ENCODE data around the gene SMPD4. TPM values are rescaled to one million over a fixed set of nuclear protein-coding genes. Genes with fewer than 3 reads are reported as not detected.
"Not testable (repeated sequence)": the region's sequence is repeated elsewhere in the genome, so short reads cannot be mapped to it uniquely, and the experiment has no call there.

Gene SMPD4
- total and polyA plus RNA-seq, 4 donors = 14.4 to 60.6 (median 39.9) TPM

DNA sequence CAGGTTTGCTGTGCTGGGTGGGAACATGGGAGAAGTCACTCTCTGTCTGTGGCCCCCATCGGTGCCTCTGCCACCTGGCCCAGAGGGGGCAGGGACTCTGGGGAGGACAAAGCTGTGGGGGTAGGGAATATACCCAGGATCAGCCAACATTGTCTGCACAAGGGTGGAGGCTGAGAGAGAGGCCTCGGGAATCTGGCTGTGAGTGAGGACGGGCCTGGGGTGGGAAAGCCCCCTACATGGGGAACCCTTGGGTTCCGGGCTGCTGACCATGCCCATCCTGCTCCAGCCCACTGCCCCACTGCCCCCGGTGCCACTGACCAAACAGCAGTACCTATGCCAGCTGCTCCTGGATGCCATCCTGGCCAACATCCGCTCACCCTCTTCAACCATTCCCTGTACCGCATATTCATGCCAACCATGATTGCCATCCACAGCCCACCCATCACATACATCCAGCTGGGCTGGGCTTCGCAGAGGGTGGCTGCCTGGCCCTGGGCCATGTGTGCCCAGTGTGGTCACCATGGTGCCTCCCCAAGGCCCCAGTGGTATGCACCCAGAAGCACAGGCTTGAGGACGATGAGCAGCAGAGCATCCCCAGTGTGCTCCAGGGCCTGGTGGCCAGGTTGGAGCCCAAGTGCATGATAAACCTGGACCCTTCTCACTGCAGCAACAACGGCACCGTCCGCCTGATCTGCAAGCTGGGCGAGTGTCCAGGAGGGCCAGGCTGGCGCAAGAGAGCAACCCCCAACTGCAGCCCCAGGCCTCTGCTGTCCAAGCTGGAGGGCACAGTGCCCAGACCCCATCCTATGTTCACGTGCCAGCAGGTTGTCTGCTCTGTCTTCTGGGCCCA is 45.5 kb downstream of the SMPD4 start:
- Histone ChIP-seq H3K27ac (ENCODE audit: low read depth, low read length) (no peak overlapping the region), H3K36me3 (ENCODE audit: control insufficient read depth, insufficient read depth, low read length) (no peaks in the 10 kb centered on the region), H3K4me3 (ENCODE audit: low read depth, low read length) (no peak overlapping the region), H3K27me3 (ENCODE audit: control insufficient read depth, insufficient read depth, low read length) (no peaks in the 10 kb centered on the region), H3K4me1 (ENCODE audit: control insufficient read depth, insufficient read depth, low read length) (no peaks in the 10 kb centered on the region), H3K9me3 (ENCODE audit: control insufficient read depth, insufficient read depth, low read length) (no peaks in the 10 kb centered on the region)
- 70% methylated on average over 12 of the region's 15 CpGs for WGBS (ENCODE audit: insufficient coverage)
- no peak for DNase-seq (ENCODE audit: low read depth in 4 of 6, low spot score in 6 of 6)

DNA sequence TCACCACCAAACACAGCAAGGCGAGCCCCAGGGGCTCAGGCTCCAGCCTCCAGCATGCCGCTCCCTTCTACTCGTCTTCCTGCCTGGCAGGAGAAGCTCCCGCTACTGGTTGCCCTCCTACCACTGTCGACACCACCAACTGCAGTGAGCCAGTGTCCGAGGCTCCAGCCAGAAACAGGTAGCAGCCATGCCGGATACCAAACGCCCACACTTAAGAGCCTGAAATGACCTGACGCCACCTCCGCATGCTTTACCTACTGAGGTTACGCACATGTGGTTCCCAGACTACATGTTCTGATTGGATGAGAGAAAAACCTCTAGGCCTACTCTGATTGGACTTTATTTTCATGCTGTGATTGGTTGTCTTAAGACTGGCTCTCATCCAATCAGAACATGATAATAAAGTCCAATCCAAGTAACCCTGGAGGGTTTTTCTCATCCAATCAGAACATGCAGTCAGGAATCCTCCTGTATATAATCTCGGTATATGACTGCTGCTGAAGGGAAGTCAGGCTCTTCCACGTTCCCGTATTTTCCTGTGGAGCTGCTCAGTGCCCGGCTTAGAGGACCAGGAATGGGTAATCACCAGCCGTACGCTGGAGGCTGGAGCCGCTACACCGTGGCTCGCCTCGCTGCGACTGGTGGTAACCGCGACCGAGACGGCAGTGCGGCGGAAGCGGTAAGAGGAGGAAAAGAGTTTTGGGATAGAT is 52.1 kb downstream of the SMPD4 start, which contains the start of gene POTEF:
TSS of gene POTEF (minus strand) at position 103 of the 710 bp plus-strand sequence. CDS start 8,707 bp downstream, outside the sequence.
- DNase-seq (ENCODE audit: low read depth in 4 of 6, low spot score in 6 of 6); H3K27me3 ChIP-seq (ENCODE audit: control insufficient read depth, insufficient read depth, low read length); H3K4me1 ChIP-seq (ENCODE audit: control insufficient read depth, insufficient read depth, low read length); H3K27ac ChIP-seq (ENCODE audit: low read depth, low read length); H3K36me3 ChIP-seq (ENCODE audit: control insufficient read depth, insufficient read depth, low read length); H3K9me3 ChIP-seq (ENCODE audit: control insufficient read depth, insufficient read depth, low read length); H3K4me3 ChIP-seq (ENCODE audit: low read depth, low read length): not testable (repeated sequence)
- 95% methylated on average over 6 of the region's 29 CpGs for WGBS (ENCODE audit: insufficient coverage)

DNA sequence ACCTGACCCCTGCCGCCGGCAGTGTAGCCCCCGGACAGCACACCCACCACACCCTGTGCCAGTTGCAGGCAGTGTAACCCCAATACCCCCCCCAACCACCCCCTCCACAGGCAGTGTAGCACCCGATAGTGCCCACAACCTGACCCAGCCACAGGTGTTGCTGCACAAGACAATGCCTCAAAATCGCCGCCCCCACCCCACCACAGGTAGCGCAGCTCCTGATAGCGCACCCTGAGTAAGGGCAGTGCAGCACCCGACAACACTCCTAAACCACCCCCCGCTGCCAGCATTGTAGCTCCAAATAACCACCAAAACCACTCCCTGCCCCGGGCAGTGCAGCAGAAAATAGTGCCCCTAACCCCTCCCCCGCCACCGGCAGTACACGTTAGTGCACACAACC is 52.9 kb downstream of the SMPD4 start:
- 91% methylated on average over 4 of the region's 14 CpGs for WGBS (ENCODE audit: insufficient coverage)
- not testable (repeated sequence) for DNase-seq (ENCODE audit: low read depth in 4 of 6, low spot score in 6 of 6); H3K36me3 ChIP-seq (ENCODE audit: control insufficient read depth, insufficient read depth, low read length); H3K4me1 ChIP-seq (ENCODE audit: control insufficient read depth, insufficient read depth, low read length); H3K4me3 ChIP-seq (ENCODE audit: low read depth, low read length); H3K27ac ChIP-seq (ENCODE audit: low read depth, low read length); H3K27me3 ChIP-seq (ENCODE audit: control insufficient read depth, insufficient read depth, low read length); H3K9me3 ChIP-seq (ENCODE audit: control insufficient read depth, insufficient read depth, low read length)

DNA sequence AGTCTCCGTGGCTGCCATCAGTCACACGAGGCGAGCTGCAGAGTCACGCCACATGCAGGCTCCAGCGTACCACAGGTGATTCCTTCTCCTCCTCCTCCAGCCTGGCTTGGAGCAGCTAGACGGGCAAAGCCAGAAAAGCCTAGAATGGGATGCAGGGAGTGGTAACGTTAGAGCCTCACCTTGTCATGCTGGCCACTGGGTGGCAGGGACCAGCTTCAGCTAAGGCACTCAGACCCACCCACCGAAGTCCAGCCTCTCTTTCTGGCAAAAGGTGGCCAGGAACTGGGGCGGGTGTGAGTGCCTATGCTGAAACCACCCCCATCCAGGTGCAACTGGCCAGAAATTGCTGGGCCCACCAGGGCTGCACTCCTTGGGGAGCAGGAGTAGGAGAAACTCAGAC is 53.7 kb downstream of the SMPD4 start:
- not testable (repeated sequence) for H3K27ac ChIP-seq (ENCODE audit: low read depth, low read length); H3K4me1 ChIP-seq (ENCODE audit: control insufficient read depth, insufficient read depth, low read length); H3K4me3 ChIP-seq (ENCODE audit: low read depth, low read length); DNase-seq (ENCODE audit: low read depth in 4 of 6, low spot score in 6 of 6); H3K9me3 ChIP-seq (ENCODE audit: control insufficient read depth, insufficient read depth, low read length); H3K27me3 ChIP-seq (ENCODE audit: control insufficient read depth, insufficient read depth, low read length); H3K36me3 ChIP-seq (ENCODE audit: control insufficient read depth, insufficient read depth, low read length)
- no CpG with 5 or more reads among the region's 9 CpGs for WGBS (ENCODE audit: insufficient coverage)

- not testable (repeated sequence) for H3K27me3 ChIP-seq (ENCODE audit: control insufficient read depth, insufficient read depth, low read length); H3K36me3 ChIP-seq (ENCODE audit: control insufficient read depth, insufficient read depth, low read length); DNase-seq (ENCODE audit: low read depth in 4 of 6, low spot score in 6 of 6); H3K4me3 ChIP-seq (ENCODE audit: low read depth, low read length); H3K9me3 ChIP-seq (ENCODE audit: control insufficient read depth, insufficient read depth, low read length); H3K27ac ChIP-seq (ENCODE audit: low read depth, low read length); H3K4me1 ChIP-seq (ENCODE audit: control insufficient read depth, insufficient read depth, low read length)
- WGBS (ENCODE audit: insufficient coverage) = no CpG with 5 or more reads among the region's 45 CpGs
Measured at GRCh38 chr2:130120924-130121323, 60.5 kb downstream of the SMPD4 start.

GRCh38 chr2:130102597-130103363 is 78.6 kb downstream of the SMPD4 start:
- not testable (repeated sequence) for H3K36me3 ChIP-seq (ENCODE audit: control insufficient read depth, insufficient read depth, low read length); H3K27ac ChIP-seq (ENCODE audit: low read depth, low read length); H3K27me3 ChIP-seq (ENCODE audit: control insufficient read depth, insufficient read depth, low read length); H3K4me3 ChIP-seq (ENCODE audit: low read depth, low read length); H3K4me1 ChIP-seq (ENCODE audit: control insufficient read depth, insufficient read depth, low read length); H3K9me3 ChIP-seq (ENCODE audit: control insufficient read depth, insufficient read depth, low read length)
- 19% methylated on average over 3 of the region's 8 CpGs for WGBS (ENCODE audit: insufficient coverage)
- DNase-seq (ENCODE audit: low read depth in 4 of 6, low spot score in 6 of 6) = peak in 3 of 6 donors; percentile 0 to 54 (median 1)

Small RNA genes lying within 50 kb of the gene (small RNA-seq; reads per million reads assigned to genes)
- gene RNU6-1049P (ENCODE audit: low replicate concordance) = not detected

Other genes starting within 250 kb of the SMPD4 start
- 1 to 10 TPM in 1 of 2 donors, under 1 TPM in 1; 0.44 to 1.6 TPM for gene RAB6C, start 201.9 kb downstream of the SMPD4 start, total RNA-seq
- 1 to 10 TPM; 3.8 to 4.5 TPM for gene RAB6C, start 201.9 kb downstream of the SMPD4 start, polyA plus RNA-seq (ENCODE audit: insufficient read length in 2 of 2)
- under 1 TPM; 0.10 to 0.17 TPM for gene POTEF, start 52.4 kb downstream of the SMPD4 start, total RNA-seq
- gene POTEF, start 52.4 kb downstream of the SMPD4 start, polyA plus RNA-seq (ENCODE audit: insufficient read length in 2 of 2) = under 1 TPM; 0.38 to 0.55 TPM
- gene CCDC74B, start 36.5 kb downstream of the SMPD4 start, total RNA-seq = 10 to 100 TPM in 1 of 2 donors, 1 to 10 TPM in 1; 6.4 to 17.6 TPM
- gene CCDC74B, start 36.5 kb downstream of the SMPD4 start, polyA plus RNA-seq (ENCODE audit: insufficient read length in 2 of 2) = 10 to 100 TPM; 20.2 to 23.8 TPM
- gene MZT2B, start 660 bp upstream of the SMPD4 start, total RNA-seq = 100 to 1,000 TPM in 1 of 2 donors, 10 to 100 TPM in 1; 58.7 to 256 TPM
- 100 to 1,000 TPM; 240 to 252 TPM for gene MZT2B, start 660 bp upstream of the SMPD4 start, polyA plus RNA-seq (ENCODE audit: insufficient read length in 2 of 2)
- gene TUBA3E, start 16.8 kb upstream of the SMPD4 start, total RNA-seq = under 1 TPM in 1 of 2 donors, not detected in 1; 0.11 TPM
- gene TUBA3E, start 16.8 kb upstream of the SMPD4 start, polyA plus RNA-seq (ENCODE audit: insufficient read length in 2 of 2) = not detected
- 10 to 100 TPM; 46.7 to 53.4 TPM for gene IMP4, start 161.3 kb upstream of the SMPD4 start, total RNA-seq
- gene IMP4, start 161.3 kb upstream of the SMPD4 start, polyA plus RNA-seq (ENCODE audit: insufficient read length in 2 of 2) = 10 to 100 TPM; 54.8 to 55.1 TPM
- 10 to 100 TPM; 18.2 to 21.7 TPM for gene PTPN18, start 174.5 kb upstream of the SMPD4 start, total RNA-seq
- 10 to 100 TPM; 30.0 to 37.6 TPM for gene PTPN18, start 174.5 kb upstream of the SMPD4 start, polyA plus RNA-seq (ENCODE audit: insufficient read length in 2 of 2)